ENCODE data around the gene PYCARD.
A peak's percentile ranks its signal among the peaks of the same experiment; 100 is the strongest.
"Not testable (repeated sequence)": the region's sequence is repeated elsewhere in the genome, so short reads cannot be mapped to it uniquely, and the experiment has no call there.

PYCARD gene

DNA sequence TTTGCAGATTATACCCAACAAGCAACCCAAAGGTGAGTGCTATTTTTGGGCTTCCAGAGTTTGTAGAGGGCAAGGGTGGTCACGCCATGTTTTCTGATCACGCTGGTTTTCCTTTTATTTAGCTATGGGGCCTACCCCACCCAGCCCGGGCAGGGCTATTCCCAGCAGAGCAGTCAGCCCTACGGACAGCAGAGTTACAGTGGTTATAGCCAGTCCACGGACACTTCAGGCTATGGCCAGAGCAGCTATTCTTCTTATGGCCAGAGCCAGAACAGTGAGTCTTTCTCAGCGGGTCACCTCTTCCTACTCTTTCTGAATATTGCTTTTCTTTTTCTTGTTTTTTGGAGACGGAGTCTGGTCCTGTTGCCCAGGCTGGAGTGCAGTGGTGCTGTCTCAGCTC is 20.2 kb downstream of the PYCARD start:
- DNase-seq (ENCODE audit: low read depth), result no peak
- peak overlapping the region; percentile 90 for H3K4me3 ChIP-seq (ENCODE audit: low read depth, low read length)
- TF ChIP-seq, protein P1, sequence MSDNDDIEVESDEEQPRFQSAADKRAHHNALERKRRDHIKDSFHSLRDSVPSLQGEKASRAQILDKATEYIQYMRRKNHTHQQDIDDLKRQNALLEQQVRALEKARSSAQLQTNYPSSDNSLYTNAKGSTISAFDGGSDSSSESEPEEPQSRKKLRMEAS (IDR thresholded peaks at IDR 0.05; ENCODE audit: low read depth, low read length), result no peak
- TF ChIP-seq POLR2A (IDR thresholded peaks at IDR 0.05; ENCODE audit: extremely low read depth, insufficient read length) (no peak), MYC (IDR thresholded peaks at IDR 0.05; ENCODE audit: low read depth, low read length) (no peak)
- TF ChIP-seq, protein P2, sequence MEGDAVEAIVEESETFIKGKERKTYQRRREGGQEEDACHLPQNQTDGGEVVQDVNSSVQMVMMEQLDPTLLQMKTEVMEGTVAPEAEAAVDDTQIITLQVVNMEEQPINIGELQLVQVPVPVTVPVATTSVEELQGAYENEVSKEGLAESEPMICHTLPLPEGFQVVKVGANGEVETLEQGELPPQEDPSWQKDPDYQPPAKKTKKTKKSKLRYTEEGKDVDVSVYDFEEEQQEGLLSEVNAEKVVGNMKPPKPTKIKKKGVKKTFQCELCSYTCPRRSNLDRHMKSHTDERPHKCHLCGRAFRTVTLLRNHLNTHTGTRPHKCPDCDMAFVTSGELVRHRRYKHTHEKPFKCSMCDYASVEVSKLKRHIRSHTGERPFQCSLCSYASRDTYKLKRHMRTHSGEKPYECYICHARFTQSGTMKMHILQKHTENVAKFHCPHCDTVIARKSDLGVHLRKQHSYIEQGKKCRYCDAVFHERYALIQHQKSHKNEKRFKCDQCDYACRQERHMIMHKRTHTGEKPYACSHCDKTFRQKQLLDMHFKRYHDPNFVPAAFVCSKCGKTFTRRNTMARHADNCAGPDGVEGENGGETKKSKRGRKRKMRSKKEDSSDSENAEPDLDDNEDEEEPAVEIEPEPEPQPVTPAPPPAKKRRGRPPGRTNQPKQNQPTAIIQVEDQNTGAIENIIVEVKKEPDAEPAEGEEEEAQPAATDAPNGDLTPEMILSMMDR (IDR thresholded peaks at IDR 0.05; ENCODE audit: low read depth, low read length), result no peak

DNA sequence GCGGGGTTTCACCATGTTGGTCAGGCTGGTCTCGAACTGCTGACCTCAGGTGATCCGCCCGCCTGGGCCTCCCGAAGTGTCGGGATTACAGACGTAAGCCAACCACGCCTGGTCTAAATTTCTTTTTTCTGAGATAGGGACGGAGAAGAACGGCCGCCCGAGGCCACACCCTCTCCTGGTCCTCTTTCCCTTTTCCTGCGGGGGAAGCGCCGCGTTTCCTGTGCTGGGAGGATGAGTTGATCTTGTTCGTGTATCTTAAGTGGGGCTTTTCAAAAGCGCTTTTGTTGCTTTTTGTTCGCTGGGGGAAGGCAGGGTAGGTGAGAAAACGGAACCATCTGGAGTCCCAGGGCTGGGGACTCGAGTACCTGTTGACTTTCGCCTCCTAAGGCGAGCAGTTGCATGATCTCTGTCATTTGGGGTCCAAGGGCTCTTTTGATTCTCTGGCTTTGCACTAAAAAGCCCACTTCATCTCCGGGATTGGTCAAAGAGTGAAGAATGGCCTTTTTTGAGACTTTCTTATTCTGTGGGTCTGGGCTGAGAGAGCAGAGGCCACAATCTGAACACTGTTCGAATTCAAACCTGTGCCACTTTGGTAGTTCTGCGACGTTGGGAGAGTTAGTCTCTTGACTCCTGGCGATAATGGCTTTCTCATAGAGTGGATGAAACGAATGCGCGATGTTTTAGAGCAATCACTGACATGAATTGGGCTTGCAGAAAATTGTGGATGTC is 21.3 kb downstream of the PYCARD start:
- no peak for TF ChIP-seq POLR2A (IDR thresholded peaks at IDR 0.05; ENCODE audit: extremely low read depth, insufficient read length)
- TF ChIP-seq, protein P1 (IDR thresholded peaks at IDR 0.05; ENCODE audit: low read depth, low read length), result no peak
- peak overlapping the region; percentile 90 for H3K4me3 ChIP-seq (ENCODE audit: low read depth, low read length)
- DNase-seq (ENCODE audit: low read depth), result peak; percentile 62

DNA sequence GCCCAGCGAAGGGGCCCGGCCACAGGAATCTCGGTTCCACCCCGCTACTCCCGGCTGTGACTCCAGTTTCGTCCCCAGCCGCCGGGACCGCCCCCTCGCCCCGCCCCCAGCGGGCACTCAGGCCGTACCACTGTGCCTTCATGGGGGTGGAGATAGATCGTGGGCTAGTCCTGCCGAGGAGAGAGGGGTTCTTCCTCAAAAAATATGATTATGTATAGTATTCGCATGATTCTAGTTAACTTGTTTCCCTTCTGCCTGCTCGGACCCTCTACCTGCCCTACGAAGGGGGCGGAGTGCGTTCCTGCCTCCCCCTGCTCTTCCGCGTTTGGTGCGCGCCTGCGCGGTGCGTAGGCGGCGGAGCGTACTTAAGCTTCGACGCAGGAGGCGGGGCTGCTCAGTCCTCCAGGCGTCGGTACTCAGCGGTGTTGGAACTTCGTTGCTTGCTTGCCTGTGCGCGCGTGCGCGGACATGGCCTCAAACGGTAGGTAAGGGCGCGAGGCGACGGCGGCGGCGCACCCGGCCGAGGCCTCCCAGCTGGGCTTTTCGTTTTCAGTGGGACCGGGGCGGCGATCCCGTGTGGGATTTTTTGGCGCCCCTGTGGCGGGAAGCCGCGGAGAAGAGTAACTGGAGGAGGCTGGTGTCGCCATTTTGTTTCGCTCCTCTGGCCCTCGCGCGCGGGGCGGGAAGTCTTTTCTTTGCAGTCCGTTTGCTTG is 22.7 kb downstream of the PYCARD start, which contains the start of gene FUS:
Gene FUS, plus strand, starts transcription at position 393 of the 713 bp plus-strand sequence. Its CDS starts 76 bp downstream, at position 469.
- peak; percentile 100 for TF ChIP-seq POLR2A (IDR thresholded peaks at IDR 0.05; ENCODE audit: extremely low read depth, insufficient read length)
- TF ChIP-seq, protein P1 (IDR thresholded peaks at IDR 0.05; ENCODE audit: low read depth, low read length), result peak; percentile 86
- peak; percentile 96 for TF ChIP-seq MYC (IDR thresholded peaks at IDR 0.05; ENCODE audit: low read depth, low read length)
- TF ChIP-seq, protein P2 (IDR thresholded peaks at IDR 0.05; ENCODE audit: low read depth, low read length), result no peak
- peak within 1 kb of the TSS; percentile 90 for H3K4me3 ChIP-seq (ENCODE audit: low read depth, low read length)
- peak; percentile 90 for DNase-seq (ENCODE audit: low read depth)

DNA sequence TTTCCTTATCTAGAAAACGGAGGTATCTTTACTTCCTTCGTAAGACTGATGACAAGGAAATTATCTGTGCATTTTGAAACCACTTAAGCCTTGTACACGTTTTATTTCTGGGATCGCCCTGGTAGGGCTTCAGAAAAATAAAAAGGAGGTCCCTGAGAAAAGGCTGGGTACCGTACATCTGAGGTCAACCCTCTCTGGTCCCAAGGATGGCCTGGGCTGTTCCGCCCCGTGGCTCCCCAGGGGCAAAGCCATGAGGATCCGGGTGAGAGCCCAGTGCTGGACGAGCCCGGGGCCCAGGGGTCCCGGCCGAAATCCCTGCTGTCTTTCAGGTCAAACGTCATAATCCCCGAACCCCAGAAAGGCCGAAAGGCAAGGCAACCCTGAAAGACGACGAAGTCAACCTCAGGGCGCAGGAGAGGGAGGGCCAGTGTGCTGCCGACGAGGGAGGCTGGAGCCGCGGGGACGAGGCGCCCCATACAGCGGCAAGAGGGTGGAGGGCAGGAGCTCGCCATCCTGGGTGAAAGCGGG is 23.3 kb downstream of the PYCARD start:
- TF ChIP-seq, protein P2 (IDR thresholded peaks at IDR 0.05; ENCODE audit: low read depth, low read length), result no peak
- no peak for TF ChIP-seq POLR2A (IDR thresholded peaks at IDR 0.05; ENCODE audit: extremely low read depth, insufficient read length)
- TF ChIP-seq MYC (IDR thresholded peaks at IDR 0.05; ENCODE audit: low read depth, low read length), result no peak
- TF ChIP-seq, protein P1 (IDR thresholded peaks at IDR 0.05; ENCODE audit: low read depth, low read length), result peak; percentile 17; the same call in 1 of the 2 replicates
- peak overlapping the region; percentile 90 for H3K4me3 ChIP-seq (ENCODE audit: low read depth, low read length)
- no peak for DNase-seq (ENCODE audit: low read depth)

DNA sequence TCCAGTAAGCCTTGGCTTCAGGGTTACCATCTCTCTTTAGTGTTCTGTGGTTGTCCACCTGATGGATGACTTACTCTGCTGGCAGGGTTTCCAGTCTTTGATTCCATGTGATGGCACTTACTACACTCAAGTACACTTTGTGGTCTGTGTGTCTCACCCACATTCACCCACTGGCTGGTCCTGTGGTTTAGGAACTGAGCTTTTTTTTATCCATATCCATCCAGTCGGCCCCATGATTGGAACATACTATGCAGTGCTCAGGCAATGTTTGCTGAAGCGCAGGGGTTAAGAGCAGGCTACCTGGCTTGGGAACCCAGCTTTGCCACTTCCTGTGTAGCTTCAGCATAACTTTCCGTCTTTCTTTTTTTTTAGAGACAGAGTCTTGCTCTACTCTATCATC is 25.4 kb downstream of the PYCARD start:
- peak; percentile 53 for DNase-seq (ENCODE audit: low read depth)
- no peak overlapping the region for H3K4me3 ChIP-seq (ENCODE audit: low read depth, low read length)
- TF ChIP-seq, protein P1 (IDR thresholded peaks at IDR 0.05; ENCODE audit: low read depth, low read length), result no peak
- TF ChIP-seq, protein P2 (IDR thresholded peaks at IDR 0.05; ENCODE audit: low read depth, low read length), result no peak
- TF ChIP-seq MYC (IDR thresholded peaks at IDR 0.05; ENCODE audit: low read depth, low read length), result no peak
- no peak for TF ChIP-seq POLR2A (IDR thresholded peaks at IDR 0.05; ENCODE audit: extremely low read depth, insufficient read length)

DNA sequence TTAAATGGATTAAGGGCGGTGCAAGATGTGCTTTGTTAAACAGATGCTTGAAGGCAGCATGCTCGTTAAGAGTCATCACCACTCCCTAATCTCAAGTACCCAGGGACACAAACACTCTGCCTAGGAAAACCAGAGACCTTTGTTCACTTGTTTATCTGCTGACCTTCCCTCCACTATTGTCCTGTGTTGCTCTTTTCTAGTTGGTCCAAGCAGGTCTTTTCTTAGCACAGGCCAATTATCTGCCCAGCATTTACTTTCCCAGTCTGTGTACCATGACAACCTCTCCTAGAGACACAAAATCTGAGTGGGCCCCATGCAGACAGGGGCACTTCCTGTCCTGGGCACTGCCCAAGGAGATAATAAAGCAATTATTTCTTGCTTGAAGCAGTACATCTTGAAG is 32.5 kb downstream of the PYCARD start:
- not testable (repeated sequence) for DNase-seq (ENCODE audit: low read depth); H3K4me3 ChIP-seq (ENCODE audit: low read depth, low read length)
